ENCODE measurements around the gene GNRHR. TPM values are rescaled to one million over a fixed set of nuclear protein-coding genes. Genes with fewer than 3 reads are reported as not detected.

GNRHR gene
- polyA plus RNA-seq, 1 donor (not counting 4 experiments of a cell fraction or from before 2014, with no cell fraction given), result 0.24 TPM

DNA sequence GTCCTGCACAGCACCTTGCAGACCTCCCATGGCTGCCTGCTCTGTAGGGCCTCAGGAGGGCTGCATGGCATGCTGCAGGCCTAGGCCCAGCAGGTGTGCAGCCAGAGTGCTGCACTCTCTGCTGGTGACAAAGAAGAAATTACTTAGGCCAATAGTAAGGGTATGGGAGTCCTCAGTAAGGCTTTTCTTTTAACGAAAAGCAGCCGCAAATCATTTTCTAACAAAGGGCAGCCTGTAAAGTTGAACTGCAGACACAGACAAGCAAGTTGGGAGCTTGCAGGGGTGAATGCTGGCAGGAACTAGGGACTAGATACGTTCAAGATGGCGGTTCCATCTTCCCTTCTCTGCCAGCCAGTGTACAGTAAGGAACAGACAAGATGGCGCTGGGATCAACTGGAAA is 30.8 kb downstream of the GNRHR start:
- no peak overlapping the region for H3K27ac ChIP-seq (ENCODE audit: control insufficient read depth, insufficient read depth, low read length)
- H3K9ac ChIP-seq (ENCODE audit: control insufficient read depth, extremely low read depth, insufficient read depth, low read length), result no peak overlapping the region
- no peaks in the 10 kb centered on the region for H3K27me3 ChIP-seq (ENCODE audit: control insufficient read depth, extremely low read depth, insufficient read depth, low read length)
- H3K4me2 ChIP-seq (ENCODE audit: control insufficient read depth, extremely low read depth, insufficient read depth, low read depth, low read length), result no peak overlapping the region
- H4K20me1 ChIP-seq (ENCODE audit: control insufficient read depth, extremely low read depth, insufficient read depth, low read length), result no peaks in the 10 kb centered on the region
- DNase-seq (ENCODE audit: low read depth, low spot score) (no peak), FAIRE-seq (no peak)
- no peak overlapping the region for H2AFZ ChIP-seq (ENCODE audit: control insufficient read depth, low read length)
- dilution Hi-C loops (cut with MboI; ENCODE audit: extremely low pct_ligation_motif_present, low sequenced_read_pairs), result no loop called here
- no peak for TF ChIP-seq EZH2 (IDR thresholded peaks at IDR 0.05; ENCODE audit: low read length)
- TF ChIP-seq, protein P1, sequence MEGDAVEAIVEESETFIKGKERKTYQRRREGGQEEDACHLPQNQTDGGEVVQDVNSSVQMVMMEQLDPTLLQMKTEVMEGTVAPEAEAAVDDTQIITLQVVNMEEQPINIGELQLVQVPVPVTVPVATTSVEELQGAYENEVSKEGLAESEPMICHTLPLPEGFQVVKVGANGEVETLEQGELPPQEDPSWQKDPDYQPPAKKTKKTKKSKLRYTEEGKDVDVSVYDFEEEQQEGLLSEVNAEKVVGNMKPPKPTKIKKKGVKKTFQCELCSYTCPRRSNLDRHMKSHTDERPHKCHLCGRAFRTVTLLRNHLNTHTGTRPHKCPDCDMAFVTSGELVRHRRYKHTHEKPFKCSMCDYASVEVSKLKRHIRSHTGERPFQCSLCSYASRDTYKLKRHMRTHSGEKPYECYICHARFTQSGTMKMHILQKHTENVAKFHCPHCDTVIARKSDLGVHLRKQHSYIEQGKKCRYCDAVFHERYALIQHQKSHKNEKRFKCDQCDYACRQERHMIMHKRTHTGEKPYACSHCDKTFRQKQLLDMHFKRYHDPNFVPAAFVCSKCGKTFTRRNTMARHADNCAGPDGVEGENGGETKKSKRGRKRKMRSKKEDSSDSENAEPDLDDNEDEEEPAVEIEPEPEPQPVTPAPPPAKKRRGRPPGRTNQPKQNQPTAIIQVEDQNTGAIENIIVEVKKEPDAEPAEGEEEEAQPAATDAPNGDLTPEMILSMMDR (optimal IDR thresholded peaks at IDR 0.05 in 1 of 3, IDR thresholded peaks at IDR 0.05 in 1 of 3, conservative IDR thresholded peaks at IDR 0.05 in 1 of 3; ENCODE audit: extremely low read depth in 1 of 3, insufficient read depth in 2 of 3, low read length in 3 of 3), result no peak
- H3K9me3 ChIP-seq (ENCODE audit: control insufficient read depth, low read depth, low read length), result no peaks in the 10 kb centered on the region
- peaks cover 64% of the 10 kb centered on the region for H3K4me1 ChIP-seq (ENCODE audit: control insufficient read depth, extremely low read depth, insufficient read depth, low read length)
- H3K79me2 ChIP-seq (ENCODE audit: control insufficient read depth, insufficient read depth, low read length), result peaks cover 5% of the 10 kb centered on the region
- no peak overlapping the region for H3K4me3 ChIP-seq (ENCODE audit: control insufficient read depth in 2 of 3, extremely low read depth in 1 of 3, insufficient read depth in 2 of 3, low read depth in 1 of 3, low read length in 3 of 3)
- no peaks in the 10 kb centered on the region for H3K9me1 ChIP-seq (ENCODE audit: control insufficient read depth, extremely low read depth, insufficient read depth, low read length)
- H3K36me3 ChIP-seq (ENCODE audit: control insufficient read depth in 2 of 2, extremely low read depth in 1 of 2, insufficient read depth in 2 of 2, low read length in 2 of 2), result peaks cover 7 to 15% of the 10 kb centered on the region in 2 experiments

DNA sequence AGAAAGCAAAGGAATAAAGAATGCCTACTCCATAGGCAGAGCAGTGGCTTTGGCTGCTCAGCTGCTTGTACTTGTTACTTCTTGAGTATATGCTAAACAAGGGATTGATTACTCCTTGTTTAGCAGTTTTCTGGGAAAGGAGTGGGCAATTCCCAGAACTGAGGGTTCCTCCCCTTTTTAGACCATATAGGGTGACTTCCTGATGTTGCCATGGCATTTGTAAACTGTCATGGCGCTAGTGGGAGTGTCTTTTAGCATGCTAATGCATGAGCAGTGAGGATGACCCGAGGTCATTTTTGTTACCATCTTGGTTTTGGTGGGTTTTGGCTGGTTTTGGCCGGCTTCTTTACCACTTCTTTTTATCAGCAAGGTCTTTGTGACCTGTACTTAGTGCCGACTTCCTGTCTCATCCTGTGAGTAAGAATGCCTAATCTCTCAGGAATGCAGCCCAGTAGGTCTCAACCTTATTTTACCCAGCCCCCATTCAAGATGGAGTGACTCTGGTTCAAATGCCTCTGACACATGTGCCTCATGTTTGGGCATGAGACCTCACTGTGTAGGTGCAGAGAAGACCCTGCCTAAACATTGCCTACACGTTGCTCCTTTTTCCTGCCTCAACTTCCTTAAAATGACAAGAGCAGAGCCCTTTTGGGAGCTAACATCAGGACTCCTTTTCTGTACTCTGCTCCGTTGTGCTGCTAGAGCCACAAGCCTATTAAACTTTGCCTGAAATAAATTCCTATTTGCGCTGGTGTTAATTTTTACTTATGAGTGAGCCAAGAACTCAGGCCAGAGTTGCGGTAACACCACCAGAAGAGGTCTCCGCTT is 32.2 kb downstream of the GNRHR start:
- H3K27me3 ChIP-seq (ENCODE audit: control insufficient read depth, extremely low read depth, insufficient read depth, low read length), result no peaks in the 10 kb centered on the region
- H3K27ac ChIP-seq (ENCODE audit: control insufficient read depth, insufficient read depth, low read length), result peak overlapping the region; percentile 82
- peak overlapping the region in 1 of 3 experiments; percentile 38 for H3K4me3 ChIP-seq (ENCODE audit: control insufficient read depth in 2 of 3, extremely low read depth in 1 of 3, insufficient read depth in 2 of 3, low read depth in 1 of 3, low read length in 3 of 3)
- dilution Hi-C loops (cut with MboI; ENCODE audit: extremely low pct_ligation_motif_present, low sequenced_read_pairs), result no loop called here
- H3K9me3 ChIP-seq (ENCODE audit: control insufficient read depth, low read depth, low read length), result no peaks in the 10 kb centered on the region
- H2AFZ ChIP-seq (ENCODE audit: control insufficient read depth, low read length), result no peak overlapping the region
- H4K20me1 ChIP-seq (ENCODE audit: control insufficient read depth, extremely low read depth, insufficient read depth, low read length), result no peaks in the 10 kb centered on the region
- peak overlapping the region; percentile 31 for H3K9ac ChIP-seq (ENCODE audit: control insufficient read depth, extremely low read depth, insufficient read depth, low read length)
- peaks cover 8% of the 10 kb centered on the region for H3K79me2 ChIP-seq (ENCODE audit: control insufficient read depth, insufficient read depth, low read length)
- H3K4me2 ChIP-seq (ENCODE audit: control insufficient read depth, extremely low read depth, insufficient read depth, low read depth, low read length), result peak overlapping the region; percentile 62
- TF ChIP-seq EZH2 (IDR thresholded peaks at IDR 0.05; ENCODE audit: low read length), result no peak
- FAIRE-seq, result peak; percentile 98
- no peak for DNase-seq (ENCODE audit: low read depth, low spot score)
- no peaks in the 10 kb centered on the region for H3K9me1 ChIP-seq (ENCODE audit: control insufficient read depth, extremely low read depth, insufficient read depth, low read length)
- peaks cover 56% of the 10 kb centered on the region for H3K4me1 ChIP-seq (ENCODE audit: control insufficient read depth, extremely low read depth, insufficient read depth, low read length)
- peaks cover 12 to 19% of the 10 kb centered on the region in 2 experiments for H3K36me3 ChIP-seq (ENCODE audit: control insufficient read depth in 2 of 2, extremely low read depth in 1 of 2, insufficient read depth in 2 of 2, low read length in 2 of 2)
